OCI-LY3 (cell line): ENCODE results near the gene JDP2.

Experiments used
- H2AFZ ChIP-seq: fragments of 200-600, 300-600 bp; shearing (Covaris generic); 2 replicates; pipeline ENCODE4 v1.6.0; 2014; ENCODE audit warnings: antibody characterized with exemption, low read depth, low read length
- H3K27ac ChIP-seq: fragments of 200-600, 300-600 bp; sonication (generic); 2 replicates; pipeline ENCODE4 v1.5.1; 2014; ENCODE audit warnings: mild to moderate bottlenecking, low read length, moderate library complexity, mixed read lengths
- H3K27me3 ChIP-seq: fragments of 200-600, 300-600 bp; sonication (generic); 2 replicates; pipeline ENCODE4 v1.6.1; 2014; ENCODE audit warnings: low read depth, low read length, mixed read lengths
- H3K36me3 ChIP-seq: fragments of 200-600, 300-600 bp; sonication (generic); replicated peaks from 2 replicates; pipeline ENCODE3; 2014; ENCODE audit warnings: low read depth, low read length, mixed read lengths
- H3K4me1 ChIP-seq: fragments of 300-600, 200-600 bp; sonication (generic); 2 replicates; pipeline ENCODE4 v1.6.1; 2014; ENCODE audit warnings: low read length, mixed read lengths
- H3K4me2 ChIP-seq: fragments of 200-600, 300-600 bp; sonication (generic); 2 replicates; pipeline ENCODE4 v1.6.1; 2014; ENCODE audit warnings: low read length, mixed read lengths
- H3K4me3 ChIP-seq: fragments of 300-600, 200-600 bp; sonication (generic); 2 replicates; pipeline ENCODE4 v1.5.1; 2014; ENCODE audit warnings: antibody characterized with exemption, mild to moderate bottlenecking, low read length, moderate library complexity
- H3K79me2 ChIP-seq: fragments of 300-600, 200-600 bp; shearing (Covaris generic); 2 replicates; pipeline ENCODE4 v1.6.1; 2014; ENCODE audit warnings: mild to moderate bottlenecking, low read length, mixed read lengths
- H3K9ac ChIP-seq: fragments of 300-600, 200-600 bp; shearing (Covaris generic); 2 replicates; pipeline ENCODE4 v1.6.0; 2014; ENCODE audit warnings: mild to moderate bottlenecking, low read length, moderate library complexity
- H3K9me3 ChIP-seq: fragments of 200-600, 300-600 bp; shearing (Covaris generic); 2 replicates; pipeline ENCODE4 v1.6.1; 2014; ENCODE audit warnings: low read length, mixed read lengths; ENCODE audit not compliant: insufficient read depth
- H4K20me1 ChIP-seq: fragments of 200-600, 300-600 bp; sonication (generic); 2 replicates; pipeline ENCODE4 v1.6.1; 2016; ENCODE audit warnings: low read length, mixed read lengths; ENCODE audit not compliant: insufficient read depth
- EZH2phosphoT487 ChIP-seq: fragments of 200-600 bp; shearing (Covaris generic); IDR thresholded peaks from 2 replicates; pipeline ENCODE4 v1.6.1; 2018; ENCODE audit warnings: antibody characterized with exemption, mixed run types, low read depth
- TF ChIP-seq, protein P1 (sequence below): fragments of 200-600, 300-600 bp; sonication (generic); IDR thresholded peaks from 2 replicates; pipeline ENCODE4 v1.5.1; 2014; ENCODE audit warnings: antibody characterized with exemption, low read length, low read depth

JDP2 gene

DNA sequence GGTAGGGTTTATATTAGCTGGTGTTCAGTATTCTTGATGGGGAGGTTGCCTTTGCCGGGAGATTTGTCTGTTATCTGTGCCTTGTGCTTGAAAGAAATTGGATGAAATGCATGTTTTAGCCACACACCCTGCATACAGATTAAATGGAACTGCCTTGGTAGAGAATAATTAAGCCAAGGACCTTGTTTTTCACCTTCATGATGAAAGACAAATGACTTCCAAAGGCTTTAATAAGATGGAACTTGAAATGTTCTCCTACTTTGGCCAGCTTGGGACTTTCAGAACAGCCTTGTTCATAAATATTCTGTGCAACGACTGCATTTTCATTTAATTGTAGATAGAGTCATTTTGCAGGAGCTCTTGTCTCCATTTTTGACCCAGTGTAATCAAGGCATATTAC, 21.2 kb downstream of the JDP2 start:
- TF ChIP-seq, protein P1, sequence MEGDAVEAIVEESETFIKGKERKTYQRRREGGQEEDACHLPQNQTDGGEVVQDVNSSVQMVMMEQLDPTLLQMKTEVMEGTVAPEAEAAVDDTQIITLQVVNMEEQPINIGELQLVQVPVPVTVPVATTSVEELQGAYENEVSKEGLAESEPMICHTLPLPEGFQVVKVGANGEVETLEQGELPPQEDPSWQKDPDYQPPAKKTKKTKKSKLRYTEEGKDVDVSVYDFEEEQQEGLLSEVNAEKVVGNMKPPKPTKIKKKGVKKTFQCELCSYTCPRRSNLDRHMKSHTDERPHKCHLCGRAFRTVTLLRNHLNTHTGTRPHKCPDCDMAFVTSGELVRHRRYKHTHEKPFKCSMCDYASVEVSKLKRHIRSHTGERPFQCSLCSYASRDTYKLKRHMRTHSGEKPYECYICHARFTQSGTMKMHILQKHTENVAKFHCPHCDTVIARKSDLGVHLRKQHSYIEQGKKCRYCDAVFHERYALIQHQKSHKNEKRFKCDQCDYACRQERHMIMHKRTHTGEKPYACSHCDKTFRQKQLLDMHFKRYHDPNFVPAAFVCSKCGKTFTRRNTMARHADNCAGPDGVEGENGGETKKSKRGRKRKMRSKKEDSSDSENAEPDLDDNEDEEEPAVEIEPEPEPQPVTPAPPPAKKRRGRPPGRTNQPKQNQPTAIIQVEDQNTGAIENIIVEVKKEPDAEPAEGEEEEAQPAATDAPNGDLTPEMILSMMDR = no peak
- no peak for TF ChIP-seq EZH2phosphoT487
- Histone ChIP-seq H3K36me3 (peaks cover 92% of the 10 kb centered on the region), H4K20me1 (peaks cover 99% of the 10 kb centered on the region), H2AFZ (no peak overlapping the region), H3K27ac (no peak overlapping the region), H3K4me1 (peaks cover 12% of the 10 kb centered on the region), H3K9ac (no peak overlapping the region), H3K9me3 (no peaks in the 10 kb centered on the region), H3K79me2 (peaks cover 100% of the 10 kb centered on the region), H3K4me2 (no peak overlapping the region), H3K27me3 (no peaks in the 10 kb centered on the region), H3K4me3 (no peak overlapping the region)

DNA sequence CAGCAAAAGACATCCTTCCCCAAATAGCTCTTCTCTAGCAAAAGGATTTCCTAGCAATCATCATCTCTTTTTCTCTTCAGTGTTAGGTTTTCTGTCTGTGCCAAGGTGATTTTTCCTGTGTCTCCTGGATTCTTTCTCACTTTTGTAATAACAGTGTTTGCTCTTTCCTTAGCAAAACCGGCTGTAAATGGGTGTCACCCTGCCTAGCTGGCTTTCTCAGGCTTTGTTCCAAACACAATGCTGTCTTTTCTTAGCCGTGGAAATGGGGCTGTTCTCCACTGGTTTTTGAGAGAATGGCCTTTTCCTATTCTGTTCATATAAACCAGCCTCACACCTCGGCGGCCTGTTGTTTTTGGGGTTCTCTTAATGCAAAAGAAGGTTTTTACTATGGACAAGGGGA, 21.9 kb downstream of the JDP2 start:
- H3K27ac ChIP-seq = no peak overlapping the region
- H2AFZ ChIP-seq = no peak overlapping the region
- peaks cover 99% of the 10 kb centered on the region for H4K20me1 ChIP-seq
- no peaks in the 10 kb centered on the region for H3K27me3 ChIP-seq
- no peak overlapping the region for H3K4me2 ChIP-seq
- TF ChIP-seq, protein P1 = no peak
- no peak for TF ChIP-seq EZH2phosphoT487
- no peak overlapping the region for H3K9ac ChIP-seq
- no peak overlapping the region for H3K4me3 ChIP-seq
- H3K9me3 ChIP-seq = no peaks in the 10 kb centered on the region
- peaks cover 100% of the 10 kb centered on the region for H3K79me2 ChIP-seq
- peaks cover 12% of the 10 kb centered on the region for H3K4me1 ChIP-seq
- H3K36me3 ChIP-seq = peaks cover 92% of the 10 kb centered on the region

DNA sequence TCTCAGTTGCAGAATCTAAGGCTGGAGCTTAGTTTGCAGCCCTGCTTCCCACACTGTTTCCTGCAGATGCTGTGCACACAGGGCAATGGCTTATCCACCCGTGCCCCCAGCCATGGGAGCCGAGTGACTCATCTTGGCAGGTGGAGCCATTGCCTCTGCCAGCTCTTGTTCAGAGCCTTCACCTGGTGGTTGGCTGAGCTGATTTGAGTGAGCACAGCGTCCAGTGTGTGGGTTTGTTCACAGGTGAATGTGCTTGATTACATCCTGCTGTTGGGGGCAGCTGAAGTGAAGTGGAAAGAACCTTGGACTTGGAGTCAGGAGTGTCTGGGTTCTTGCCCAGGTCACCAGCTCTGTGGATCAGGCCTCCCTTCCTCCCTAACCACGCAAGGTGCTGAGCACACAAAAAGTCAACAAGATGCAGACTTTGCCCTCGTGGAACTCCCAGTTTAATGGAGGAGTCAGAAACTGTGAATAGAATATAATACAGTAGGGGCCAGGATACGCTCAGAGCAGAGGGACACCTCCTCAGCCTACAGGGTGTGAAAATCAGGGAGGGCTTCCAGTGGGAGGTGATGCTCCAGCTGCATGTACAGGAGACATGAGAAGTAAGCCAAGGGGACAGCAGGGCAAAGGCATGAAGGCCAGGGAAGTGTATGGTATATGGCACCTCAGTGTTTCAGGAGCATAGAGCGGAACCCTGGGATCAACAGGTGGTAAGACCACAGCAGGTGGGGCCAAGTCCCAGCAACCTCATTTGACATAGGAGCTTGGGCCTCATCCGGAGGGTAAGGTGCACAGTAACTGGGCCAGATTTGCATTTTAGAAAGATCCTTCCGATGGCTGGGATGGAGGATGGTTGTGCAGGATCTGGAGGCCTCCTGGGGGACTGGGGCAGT, 22.8 kb downstream of the JDP2 start:
- TF ChIP-seq, protein P1 = no peak
- TF ChIP-seq EZH2phosphoT487 = no peak
- no peak overlapping the region for H3K27ac ChIP-seq
- no peaks in the 10 kb centered on the region for H3K27me3 ChIP-seq
- H3K4me2 ChIP-seq = no peak overlapping the region
- H2AFZ ChIP-seq = no peak overlapping the region
- peaks cover 12% of the 10 kb centered on the region for H3K4me1 ChIP-seq
- no peak overlapping the region for H3K9ac ChIP-seq
- peaks cover 99% of the 10 kb centered on the region for H4K20me1 ChIP-seq
- H3K79me2 ChIP-seq = peaks cover 100% of the 10 kb centered on the region
- no peaks in the 10 kb centered on the region for H3K9me3 ChIP-seq
- no peak overlapping the region for H3K4me3 ChIP-seq
- peaks cover 92% of the 10 kb centered on the region for H3K36me3 ChIP-seq

DNA sequence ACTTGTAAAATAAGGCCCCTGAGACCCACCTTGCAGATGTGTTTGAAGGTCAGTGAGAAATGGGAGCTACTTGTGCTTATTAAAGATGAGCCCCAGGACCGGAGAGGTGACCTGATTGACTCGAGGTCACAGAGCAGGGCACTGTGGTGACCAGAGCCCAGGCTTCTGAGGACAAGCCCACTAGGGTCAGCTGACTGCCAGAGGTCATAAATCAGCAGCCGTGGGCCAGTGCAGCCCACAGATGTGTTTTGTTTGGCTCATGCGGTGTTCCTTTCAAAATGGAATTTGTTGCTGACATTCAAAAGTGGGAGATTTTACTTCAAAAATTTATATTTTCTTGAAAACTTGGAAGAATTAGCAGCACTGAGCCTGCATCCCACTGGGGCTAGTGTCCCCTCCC, 24.5 kb downstream of the JDP2 start:
- H3K36me3 ChIP-seq = peaks cover 93% of the 10 kb centered on the region
- H3K4me2 ChIP-seq = no peak overlapping the region
- TF ChIP-seq EZH2phosphoT487 = no peak
- TF ChIP-seq, protein P1 = no peak
- H3K9me3 ChIP-seq = no peaks in the 10 kb centered on the region
- no peak overlapping the region for H3K27ac ChIP-seq
- peaks cover 12% of the 10 kb centered on the region for H3K4me1 ChIP-seq
- peaks cover 99% of the 10 kb centered on the region for H4K20me1 ChIP-seq
- no peak overlapping the region for H3K9ac ChIP-seq
- peaks cover 100% of the 10 kb centered on the region for H3K79me2 ChIP-seq
- H3K27me3 ChIP-seq = no peaks in the 10 kb centered on the region
- no peak overlapping the region for H3K4me3 ChIP-seq
- H2AFZ ChIP-seq = no peak overlapping the region
